Airway epithelial cell (primary cell): Measurements from ENCODE around the gene GGCX. TPM values are rescaled to one million over a fixed set of nuclear protein-coding genes. Genes with fewer than 3 reads are reported as not detected.

Experiments
- total RNA-seq: library from RNA; depleted of rRNA; stranded (reverse); fragments of >200 nt; gene quantifications from 2 replicates; pipeline ENCODE4 v1.2.3, GENCODE V29; 2015

The GGCX gene
- 40.3 and 48.2 TPM in 2 replicates for total RNA-seq

DNA sequence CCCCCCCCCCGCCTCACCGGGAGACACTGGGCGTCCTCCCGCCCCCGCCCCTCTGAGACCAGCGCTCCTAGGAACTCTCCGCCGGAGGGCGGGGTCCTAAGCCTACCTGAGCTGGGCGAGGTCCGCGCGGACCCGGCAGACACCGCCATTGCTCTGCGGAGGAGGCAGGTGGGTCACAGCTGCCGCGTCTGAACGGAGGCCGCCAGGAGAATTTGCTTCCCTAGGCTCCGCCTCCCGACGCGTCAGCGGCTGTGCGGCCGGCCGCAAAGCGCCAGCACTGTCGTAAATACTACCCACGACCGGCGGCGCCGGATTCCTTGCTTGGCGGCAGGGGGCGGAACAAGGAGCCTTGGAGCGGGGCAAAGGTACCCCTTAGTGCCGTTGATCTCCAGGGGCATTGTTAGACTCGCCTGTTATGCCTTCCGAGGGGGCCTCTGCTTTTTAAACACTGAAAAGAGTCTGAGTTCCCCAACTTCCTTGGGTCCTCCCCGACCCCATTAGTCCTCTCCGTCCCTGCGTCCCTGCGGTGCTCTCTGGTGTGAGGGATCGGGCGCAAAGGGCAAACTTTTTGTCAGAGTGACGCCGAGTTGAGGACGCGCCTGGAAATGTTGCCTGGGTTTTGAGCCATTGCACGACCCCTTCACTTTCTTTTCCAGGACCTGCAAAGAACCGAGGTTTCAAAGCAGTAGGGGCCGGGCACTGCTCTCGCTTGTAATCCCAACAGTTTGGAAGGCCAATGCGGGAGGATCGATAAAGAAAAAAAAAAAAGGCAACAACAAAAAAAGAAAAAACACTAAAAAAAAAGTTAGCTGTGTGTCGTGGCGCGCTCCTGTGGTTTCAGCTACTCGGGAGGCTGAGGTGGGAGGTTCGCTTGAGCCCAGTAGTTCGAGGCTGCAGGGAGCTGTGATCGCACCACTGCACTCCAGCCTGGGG is at the start of gene GGCX:
Gene GGCX (minus strand): TSS at position 214 of the 933 bp plus-strand sequence. CDS start 65 bp downstream, at position 149.

DNA sequence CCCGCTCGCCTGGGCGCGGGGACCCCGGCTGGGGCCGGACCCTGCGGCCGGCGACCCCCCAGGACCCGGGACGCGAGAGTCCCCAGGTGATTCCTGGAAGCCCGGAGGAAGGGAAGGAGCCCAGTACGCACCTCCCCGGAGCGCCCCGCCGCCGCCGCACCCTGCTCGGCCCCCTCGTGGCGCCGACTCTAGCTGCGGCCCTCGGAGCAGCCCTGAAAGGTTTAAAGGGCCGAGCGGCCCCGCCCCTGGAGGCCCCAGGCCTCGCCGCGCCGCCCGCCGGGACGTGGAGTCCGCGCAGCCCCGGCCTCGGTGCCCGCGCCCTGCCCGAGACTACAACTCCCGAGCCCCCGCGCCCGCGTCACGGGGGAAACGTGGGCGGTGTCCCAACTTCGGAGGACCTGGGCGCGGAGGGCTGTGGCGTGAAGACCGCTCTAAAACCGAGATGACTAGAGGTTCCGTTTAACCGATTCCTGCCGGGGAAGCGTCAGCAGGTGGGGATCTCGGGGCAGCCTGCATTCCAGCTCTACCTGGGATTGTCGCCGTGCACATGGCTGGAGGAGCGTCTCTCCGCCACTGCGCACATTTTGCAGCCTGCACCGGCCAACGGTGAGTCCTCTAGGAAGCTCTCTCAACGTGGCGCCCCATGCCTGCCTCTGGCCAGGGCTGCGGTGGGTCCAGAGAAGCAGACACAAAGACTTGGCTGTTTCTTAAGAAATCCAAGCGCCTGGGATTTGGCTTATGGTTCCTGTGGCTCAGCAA is 41.4 kb upstream of the GGCX start, which contains the start of gene TMEM150A:
Gene TMEM150A (minus strand): TSS at position 223 of the 759 bp plus-strand sequence. CDS start 750 bp downstream, outside the sequence.

DNA sequence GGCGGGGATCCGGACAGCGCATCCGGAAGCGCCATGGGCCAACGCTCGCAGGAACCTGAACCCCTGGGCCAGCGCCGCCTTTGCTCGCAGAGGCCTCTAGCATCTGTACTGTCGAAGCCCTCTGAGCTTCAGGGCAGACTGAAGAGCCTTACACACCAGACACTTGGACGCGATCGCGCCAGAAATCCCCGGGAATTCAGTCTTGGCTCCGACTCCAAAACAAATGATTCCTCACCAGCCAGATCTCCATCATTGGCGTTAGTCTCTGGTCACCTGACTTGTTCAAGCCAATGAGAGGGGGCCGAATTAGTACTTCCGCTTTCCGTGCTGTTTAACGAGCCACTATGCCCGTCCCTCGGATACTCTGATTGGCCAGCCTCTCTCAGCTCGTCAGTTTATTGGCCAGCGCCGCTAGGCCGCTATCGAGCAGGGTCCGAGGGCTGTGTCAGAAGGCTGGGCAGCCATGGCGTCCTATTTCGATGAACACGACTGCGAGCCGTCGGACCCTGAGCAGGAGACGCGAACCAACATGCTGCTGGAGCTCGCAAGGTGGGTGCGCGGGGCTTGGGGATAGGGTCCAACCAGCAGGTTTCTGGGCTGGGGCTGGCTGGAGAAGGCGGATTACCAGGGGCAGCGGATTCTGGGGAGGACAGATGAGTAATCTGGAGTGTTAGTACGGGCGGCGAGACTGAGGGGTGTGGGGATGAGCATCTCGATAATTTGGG is 34.2 kb upstream of the GGCX start, which contains the start of gene RNF181:
Gene RNF181 (plus strand): TSS at position 445 of the 725 bp plus-strand sequence. CDS start 19 bp downstream, at position 464.

DNA sequence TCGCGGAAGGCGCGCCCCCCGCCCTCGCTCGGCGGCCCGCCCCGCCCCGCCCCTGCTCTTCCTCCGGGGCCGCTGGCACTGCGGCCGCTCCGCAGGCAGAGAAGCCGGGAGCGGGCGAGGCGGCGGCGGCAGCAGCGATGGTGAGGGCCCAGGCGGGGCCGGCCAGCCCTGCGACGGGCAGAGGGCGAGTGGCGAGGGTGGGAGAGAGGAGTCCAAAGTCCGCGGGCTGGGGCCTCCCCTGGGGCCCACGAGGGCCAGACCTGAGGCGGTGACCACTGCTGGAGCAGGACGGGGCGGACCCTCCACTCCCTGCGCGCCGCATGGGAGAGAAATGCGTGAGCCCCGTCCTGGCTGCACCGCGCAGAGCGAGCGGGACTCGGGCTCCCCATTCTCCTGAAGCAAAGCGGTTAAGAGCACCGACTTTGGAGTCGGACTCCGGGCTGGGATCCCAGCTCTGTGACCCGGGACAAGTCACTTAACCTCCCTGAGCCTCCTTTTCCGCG is 23.1 kb upstream of the GGCX start, which contains the start of gene VAMP5:
Gene VAMP5 (plus strand): TSS at position 78 of the 503 bp plus-strand sequence. CDS start 60 bp downstream, at position 138.

DNA sequence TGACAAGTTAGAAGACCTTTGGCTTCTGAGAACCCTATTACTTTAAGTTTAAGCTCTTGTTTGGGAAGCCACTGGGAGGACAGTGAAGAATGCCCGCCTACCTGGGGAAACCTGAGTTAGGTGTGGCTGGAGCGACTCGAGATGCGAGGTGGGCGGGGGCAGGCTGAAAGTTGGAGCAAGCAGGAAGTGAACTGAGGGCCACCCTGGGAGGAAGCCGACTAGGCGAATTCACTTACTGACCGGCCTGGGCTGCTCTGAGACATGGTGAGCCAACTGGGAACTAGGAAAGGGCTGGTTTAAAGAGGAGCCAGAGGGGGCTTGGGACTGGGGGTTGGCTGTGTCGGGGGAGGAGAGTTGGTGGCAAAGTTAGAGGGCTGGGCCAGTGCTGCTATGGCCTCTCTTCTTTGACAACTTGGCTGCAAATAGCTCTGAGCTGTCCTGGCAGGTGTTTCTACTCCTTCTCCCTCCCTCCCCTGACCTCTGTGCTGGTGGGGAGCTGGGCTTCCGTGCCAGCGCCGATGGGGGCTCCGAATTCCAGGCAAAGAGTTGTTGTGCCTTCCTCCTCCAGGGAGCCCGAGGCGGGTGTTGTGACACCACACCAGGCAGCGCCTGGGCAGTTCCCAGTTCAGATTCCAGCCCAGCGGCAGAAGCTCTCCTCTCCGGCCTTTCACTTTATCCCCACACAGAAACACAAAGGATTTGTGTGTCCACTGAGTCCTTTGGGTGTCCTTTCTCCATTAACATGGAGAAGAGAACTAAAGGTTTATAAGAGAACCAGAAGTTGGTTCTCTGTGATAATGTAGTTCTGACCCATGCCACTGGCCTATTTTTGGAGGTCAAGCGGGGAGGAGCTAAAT is 16.3 kb upstream of the GGCX start, which contains the start of gene VAMP8:
Gene VAMP8 (plus strand): TSS at position 201 of the 857 bp plus-strand sequence. CDS start 61 bp downstream, at position 262.

DNA sequence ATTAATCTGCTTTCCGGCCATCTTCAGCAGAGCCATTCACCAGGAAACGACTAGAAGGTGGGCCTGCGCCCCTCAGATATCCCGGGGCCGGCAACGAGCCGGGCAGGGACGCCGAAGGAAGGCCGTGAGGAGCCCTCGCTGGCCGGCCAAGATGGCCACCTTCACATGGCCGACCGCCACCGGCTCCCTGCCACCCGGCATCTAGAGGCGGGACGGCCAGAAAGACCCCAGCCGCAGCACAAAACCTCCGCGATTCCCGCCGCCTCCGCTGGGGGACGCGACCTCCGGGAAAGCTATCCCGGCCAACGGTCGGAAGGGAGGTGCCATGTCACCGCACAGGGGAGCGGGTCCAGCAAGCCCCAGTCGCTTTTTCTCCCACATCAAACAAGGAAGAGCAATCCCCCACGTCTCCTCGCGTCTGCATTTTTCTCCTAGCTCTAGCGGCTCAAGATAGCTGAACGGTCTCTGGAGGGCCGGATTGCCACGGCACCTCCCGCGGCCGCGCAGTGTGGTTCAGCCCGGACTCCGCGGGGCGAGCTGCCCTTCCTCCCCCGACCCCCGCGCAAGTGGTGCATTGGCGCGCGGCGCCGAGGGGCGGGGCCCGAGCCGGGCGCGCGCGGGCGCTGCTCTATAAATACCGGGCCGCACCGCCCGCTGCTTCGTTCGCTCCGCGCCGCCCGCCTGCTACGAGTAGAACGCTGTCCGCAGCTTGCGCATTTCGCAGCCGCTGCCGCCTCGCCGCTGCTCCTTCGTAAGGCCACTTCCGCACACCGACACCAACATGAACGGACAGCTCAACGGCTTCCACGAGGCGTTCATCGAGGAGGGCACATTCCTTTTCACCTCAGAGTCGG is 22.6 kb downstream of the GGCX start, which contains the start of gene MAT2A:
Gene MAT2A (plus strand): TSS at position 662 of the 854 bp plus-strand sequence. CDS start 120 bp downstream, at position 782.

Other genes with a start within 250 kb of the GGCX start
- 28.0 and 36.9 TPM in 2 replicates for gene TGOLN2, start 233.5 kb downstream of the GGCX start, total RNA-seq
- 51.7 and 52.9 TPM in 2 replicates for gene RETSAT, start 207.0 kb downstream of the GGCX start, total RNA-seq
- gene ELMOD3, start 206.7 kb downstream of the GGCX start, total RNA-seq = 11.4 and 13.3 TPM in 2 replicates
- gene CAPG, start 151.1 kb downstream of the GGCX start, total RNA-seq = 400 and 475 TPM in 2 replicates
- not detected in 2 replicates for gene SH2D6, start 142.8 kb downstream of the GGCX start, total RNA-seq
- gene MAT2A, start 22.3 kb downstream of the GGCX start, total RNA-seq = 60.4 and 67.8 TPM in 2 replicates
- gene VAMP8, start 16.1 kb upstream of the GGCX start, total RNA-seq = 140 and 150 TPM in 2 replicates
- 1.9 and 2.3 TPM in 2 replicates for gene VAMP5, start 22.9 kb upstream of the GGCX start, total RNA-seq
- gene RNF181, start 34.3 kb upstream of the GGCX start, total RNA-seq = 143 and 206 TPM in 2 replicates
- 9.9 and 14.6 TPM in 2 replicates for gene TMEM150A, start 41.2 kb upstream of the GGCX start, total RNA-seq
- gene C2orf68, start 50.6 kb upstream of the GGCX start, total RNA-seq = 11.7 and 12.4 TPM in 2 replicates
- gene USP39, start 54.7 kb upstream of the GGCX start, total RNA-seq = 66.4 and 71.3 TPM in 2 replicates
- 0.46 and 0.56 TPM in 2 replicates for gene SFTPB, start 106.7 kb upstream of the GGCX start, total RNA-seq
- not detected in 2 replicates for gene GNLY, start 132.9 kb upstream of the GGCX start, total RNA-seq
- 0.05 and 0.07 TPM in 2 replicates for gene ATOH8, start 192.5 kb upstream of the GGCX start, total RNA-seq